ENCODE measurements around the gene TPPP2. TPM values are rescaled to one million over a fixed set of nuclear protein-coding genes. Genes with fewer than 3 reads are reported as not detected.

Gene TPPP2
- total RNA-seq, 1 experiment from 2014 or later, result not detected

DNA sequence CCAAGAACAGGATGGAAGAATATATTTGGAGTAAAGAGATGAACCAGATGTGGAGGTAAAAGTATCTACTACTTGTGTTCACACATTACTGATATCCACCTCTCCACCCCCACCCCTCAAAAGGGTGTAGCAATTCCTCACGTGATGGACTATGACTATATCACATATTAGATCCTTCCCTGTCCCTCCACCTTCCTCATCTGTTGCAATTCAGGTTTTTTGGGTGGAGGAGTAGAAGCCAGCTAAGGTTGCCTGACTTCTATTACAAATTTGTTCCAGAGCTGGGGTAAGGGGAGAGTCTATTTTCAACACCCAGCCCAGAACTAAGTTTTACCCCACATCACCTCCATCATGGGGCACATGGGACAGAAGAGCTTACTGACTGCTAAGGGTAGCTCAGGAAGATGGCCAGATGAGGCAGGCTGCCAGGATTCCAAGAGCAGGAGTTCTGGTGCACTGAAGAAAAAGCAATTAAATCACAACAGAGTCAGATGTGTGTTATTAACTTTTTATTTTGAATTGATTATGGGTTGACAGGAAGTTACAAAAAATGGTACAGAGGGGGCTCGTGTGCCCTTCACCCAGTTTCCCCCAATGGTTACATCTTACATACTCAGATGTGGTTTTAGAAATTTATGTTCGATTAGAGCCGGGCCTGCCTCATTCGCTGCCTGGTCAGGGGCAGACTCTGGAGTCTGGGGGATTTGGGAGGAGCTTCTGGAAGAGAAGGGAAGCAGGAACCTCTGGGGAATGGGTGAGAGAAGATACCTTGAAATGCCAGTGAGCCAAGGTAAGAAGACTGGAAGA is 2.5 kb downstream of the TPPP2 start:
- no peak for DNase-seq (ENCODE audit: unreplicated experiment)
- H3K4me3 Mint-ChIP-seq (ENCODE audit: unreplicated experiment), result no peak overlapping the region
- no peak overlapping the region for H3K27ac Mint-ChIP-seq (ENCODE audit: low read depth, unreplicated experiment)
- no peaks in the 10 kb centered on the region for H3K36me3 Mint-ChIP-seq (ENCODE audit: insufficient read depth, unreplicated experiment)
- POLR2A ChIA-PET, result interaction anchor here (1.0 kb wide), 1 partner anchor 28 kb away, joined by 3 read pairs; no protein-coding TSS in a partner anchor
- CTCF ChIA-PET, result interaction anchor here (0.6 to 6.6 kb wide), 12 partner anchors 8 to 348 kb away, joined by 3 to 104 read pairs (median 5); partner anchors contain the start of gene RNASE4
- H3K9me3 Mint-ChIP-seq (ENCODE audit: unreplicated experiment), result no peaks in the 10 kb centered on the region
- no peaks in the 10 kb centered on the region for H3K4me1 Mint-ChIP-seq (ENCODE audit: insufficient read depth, unreplicated experiment)
- TF ChIP-seq, protein P1, sequence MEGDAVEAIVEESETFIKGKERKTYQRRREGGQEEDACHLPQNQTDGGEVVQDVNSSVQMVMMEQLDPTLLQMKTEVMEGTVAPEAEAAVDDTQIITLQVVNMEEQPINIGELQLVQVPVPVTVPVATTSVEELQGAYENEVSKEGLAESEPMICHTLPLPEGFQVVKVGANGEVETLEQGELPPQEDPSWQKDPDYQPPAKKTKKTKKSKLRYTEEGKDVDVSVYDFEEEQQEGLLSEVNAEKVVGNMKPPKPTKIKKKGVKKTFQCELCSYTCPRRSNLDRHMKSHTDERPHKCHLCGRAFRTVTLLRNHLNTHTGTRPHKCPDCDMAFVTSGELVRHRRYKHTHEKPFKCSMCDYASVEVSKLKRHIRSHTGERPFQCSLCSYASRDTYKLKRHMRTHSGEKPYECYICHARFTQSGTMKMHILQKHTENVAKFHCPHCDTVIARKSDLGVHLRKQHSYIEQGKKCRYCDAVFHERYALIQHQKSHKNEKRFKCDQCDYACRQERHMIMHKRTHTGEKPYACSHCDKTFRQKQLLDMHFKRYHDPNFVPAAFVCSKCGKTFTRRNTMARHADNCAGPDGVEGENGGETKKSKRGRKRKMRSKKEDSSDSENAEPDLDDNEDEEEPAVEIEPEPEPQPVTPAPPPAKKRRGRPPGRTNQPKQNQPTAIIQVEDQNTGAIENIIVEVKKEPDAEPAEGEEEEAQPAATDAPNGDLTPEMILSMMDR (IDR thresholded peaks at IDR 0.05; ENCODE audit: unreplicated experiment), result no peak
- intact Hi-C loops (cut with micrococcal nuclease), result no loop called here
- no TSS peak for BruUV-seq (replicated peaks)
- H3K27me3 Mint-ChIP-seq (ENCODE audit: insufficient read depth, unreplicated experiment), result no peaks in the 10 kb centered on the region

DNA sequence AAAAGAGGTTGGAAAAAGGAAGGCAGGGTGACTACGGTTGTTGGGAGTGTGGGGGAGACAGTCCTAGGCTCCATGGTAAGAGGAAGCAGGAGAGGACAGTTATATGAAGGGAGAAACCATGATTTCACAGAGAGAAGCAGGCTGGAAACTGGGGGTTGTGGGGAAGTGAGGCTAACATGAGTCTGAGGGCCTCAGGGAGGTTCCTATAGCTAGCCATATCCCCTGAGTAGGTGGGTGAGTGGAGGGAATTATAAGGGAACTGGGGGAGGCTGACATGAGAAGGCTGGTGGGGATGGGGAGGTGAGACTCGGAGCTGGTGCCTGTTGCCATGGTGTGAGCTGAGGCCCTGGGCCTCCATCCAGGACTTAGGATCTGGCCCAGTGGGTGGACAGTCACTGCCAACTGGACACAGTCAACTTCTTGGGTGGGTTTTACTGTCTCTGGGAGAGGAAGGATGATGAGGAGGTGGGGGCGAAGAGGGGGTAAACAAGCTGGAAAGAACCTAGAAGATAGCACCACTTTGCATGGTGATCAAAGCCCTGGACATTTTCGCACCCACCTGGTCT is 3.2 kb downstream of the TPPP2 start:
- ChIA-PET POLR2A (interaction anchor here (0.5 to 1.0 kb wide), 2 partner anchors 28 to 110 kb away, joined by 3 to 4 read pairs; no protein-coding TSS in a partner anchor), CTCF (interaction anchor here (0.6 to 6.6 kb wide), 14 partner anchors 10 to 349 kb away, joined by 3 to 104 read pairs (median 5); partner anchors contain the start of gene RNASE4)
- H3K4me1 Mint-ChIP-seq (ENCODE audit: insufficient read depth, unreplicated experiment), result no peaks in the 10 kb centered on the region
- H3K27ac Mint-ChIP-seq (ENCODE audit: low read depth, unreplicated experiment), result no peak overlapping the region
- H3K36me3 Mint-ChIP-seq (ENCODE audit: insufficient read depth, unreplicated experiment), result no peaks in the 10 kb centered on the region
- H3K27me3 Mint-ChIP-seq (ENCODE audit: insufficient read depth, unreplicated experiment), result no peaks in the 10 kb centered on the region
- BruUV-seq (replicated peaks), result no TSS peak
- H3K4me3 Mint-ChIP-seq (ENCODE audit: unreplicated experiment), result no peak overlapping the region
- intact Hi-C loops (cut with micrococcal nuclease), result no loop called here
- no peak for DNase-seq (ENCODE audit: unreplicated experiment)
- TF ChIP-seq, protein P1 (IDR thresholded peaks at IDR 0.05; ENCODE audit: unreplicated experiment), result no peak
- H3K9me3 Mint-ChIP-seq (ENCODE audit: unreplicated experiment), result no peaks in the 10 kb centered on the region

DNA sequence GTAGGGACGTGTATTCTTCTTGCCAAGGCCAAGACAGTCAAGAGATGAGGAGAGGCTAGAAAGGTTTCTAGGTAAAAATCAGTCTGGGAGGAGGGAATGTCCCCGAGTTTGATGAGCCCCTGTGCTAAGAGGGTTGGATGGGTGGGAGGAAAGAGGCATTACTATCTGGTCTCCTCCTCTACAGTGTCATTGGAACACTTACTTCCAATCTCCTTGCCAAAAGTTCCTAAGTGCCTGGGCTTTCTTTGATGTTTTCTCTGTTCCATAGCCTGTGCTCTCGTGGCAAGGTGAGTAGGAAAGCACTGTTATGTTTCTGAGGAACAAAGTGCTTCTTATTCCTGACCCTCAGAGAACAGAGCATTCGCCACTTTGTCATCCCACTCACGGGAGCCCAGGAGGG is 4.7 kb downstream of the TPPP2 start, which contains the start of gene RNASE13:
RNASE13 (minus strand) TSS at position 101 of the 400 bp plus-strand sequence. CDS start 519 bp downstream, outside the sequence.
- Mint-ChIP-seq H3K4me3 (ENCODE audit: unreplicated experiment) (no peak within 1 kb of the TSS), H3K27ac (ENCODE audit: low read depth, unreplicated experiment) (no peak within 1 kb of the TSS), H3K4me1 (ENCODE audit: insufficient read depth, unreplicated experiment) (no peaks in the 10 kb centered on the region), H3K9me3 (ENCODE audit: unreplicated experiment) (no peaks in the 10 kb centered on the region), H3K36me3 (ENCODE audit: insufficient read depth, unreplicated experiment) (no peaks in the 10 kb centered on the region), H3K27me3 (ENCODE audit: insufficient read depth, unreplicated experiment) (no peaks in the 10 kb centered on the region)
- DNase-seq (ENCODE audit: unreplicated experiment), result no peak
- ChIA-PET CTCF (interaction anchor here (0.7 to 6.6 kb wide), 8 partner anchors 17 to 71 kb away, joined by 3 to 104 read pairs (median 11); no protein-coding TSS in a partner anchor), POLR2A (no interaction called here)
- intact Hi-C loops (cut with micrococcal nuclease), result no loop called here
- TF ChIP-seq, protein P1 (IDR thresholded peaks at IDR 0.05; ENCODE audit: unreplicated experiment), result no peak
- BruUV-seq (replicated peaks), result no TSS peak

DNA sequence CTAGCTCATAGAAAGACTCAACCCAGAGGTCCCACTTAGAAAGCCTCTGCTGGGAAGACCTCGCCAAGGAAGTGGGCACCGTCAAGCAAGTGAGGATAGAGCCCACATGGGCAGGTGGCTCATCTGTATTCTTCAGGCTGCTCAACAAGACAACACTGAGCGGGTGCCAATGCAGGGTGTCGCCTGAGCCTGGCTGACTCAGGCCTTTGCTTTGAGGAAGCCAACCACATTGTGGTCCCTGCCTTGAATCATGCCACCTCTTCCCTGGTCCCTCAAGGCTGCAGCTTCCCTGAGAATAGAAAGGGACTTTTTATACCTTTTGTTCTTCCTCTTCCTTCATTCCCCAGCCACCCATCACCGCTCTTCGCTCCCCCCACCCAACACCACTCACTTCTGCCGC is 6.7 kb downstream of the TPPP2 start:
- no TSS peak for BruUV-seq (replicated peaks)
- ChIA-PET CTCF (interaction anchor here (0.5 to 6.6 kb wide), 8 partner anchors 10 to 65 kb away, joined by 3 to 104 read pairs (median 8); no protein-coding TSS in a partner anchor), POLR2A (no interaction called here)
- Mint-ChIP-seq H3K36me3 (ENCODE audit: insufficient read depth, unreplicated experiment) (no peaks in the 10 kb centered on the region), H3K27me3 (ENCODE audit: insufficient read depth, unreplicated experiment) (no peaks in the 10 kb centered on the region), H3K27ac (ENCODE audit: low read depth, unreplicated experiment) (no peak overlapping the region), H3K9me3 (ENCODE audit: unreplicated experiment) (no peaks in the 10 kb centered on the region), H3K4me3 (ENCODE audit: unreplicated experiment) (no peak overlapping the region), H3K4me1 (ENCODE audit: insufficient read depth, unreplicated experiment) (peaks cover 6% of the 10 kb centered on the region)
- TF ChIP-seq, protein P1 (IDR thresholded peaks at IDR 0.05; ENCODE audit: unreplicated experiment), result no peak
- DNase-seq (ENCODE audit: unreplicated experiment), result no peak
- intact Hi-C loops (cut with micrococcal nuclease), result no loop called here

Data from MCF 10A (cell line).